ENCODE measurements around the gene PCK1.

- TF ChIP-seq EZH2 (IDR thresholded peaks at IDR 0.05; ENCODE audit: insufficient read depth, poor library complexity, severe bottlenecking), result no peak
- no peak for TF ChIP-seq EZH2phosphoT487 (IDR thresholded peaks at IDR 0.05; ENCODE audit: insufficient read depth, low read depth)
Measured at GRCh38 chr20:57546956-57547649, 13.8 kb upstream of the PCK1 start.

Measured in GM23248 (cell line).